Measurements from ENCODE around the gene USF3. TPM values are rescaled to one million over a fixed set of nuclear protein-coding genes. Genes with fewer than 3 reads are reported as not detected.

The USF3 gene
- total RNA-seq, 2 donors from 2014 or later = 14.6 to 19.9 TPM

Other genes starting within 250 kb of the USF3 start
- 10 to 100 TPM; 24.7 to 56.8 TPM for gene SPICE1, start 181.5 kb downstream of the USF3 start, total RNA-seq
- 10 to 100 TPM; 17.0 to 20.8 TPM for gene SIDT1, start 164.1 kb downstream of the USF3 start, total RNA-seq
- 100 to 1,000 TPM in 1 of 2 donors, 10 to 100 TPM in 1; 62.1 to 152 TPM for gene NAA50, start 49.6 kb upstream of the USF3 start, total RNA-seq
- gene ATP6V1A, start 50.4 kb upstream of the USF3 start, total RNA-seq = 10 to 100 TPM; 27.0 to 39.6 TPM
- under 1 TPM; 0.32 to 0.56 TPM for gene GRAMD1C, start 142.1 kb upstream of the USF3 start, total RNA-seq

Measured in activated T-helper 17 cell treated with anti-CD3 and anti-CD28 coated beads, Interleukin-2, amount 50 U/mL, for 72 hours (primary cell).